ENCODE data around the gene SLC4A1. TPM values are rescaled to one million over a fixed set of nuclear protein-coding genes. Genes with fewer than 3 reads are reported as not detected.

The SLC4A1 gene
- total RNA-seq, 1 donor from 2014 or later, result not detected

DNA sequence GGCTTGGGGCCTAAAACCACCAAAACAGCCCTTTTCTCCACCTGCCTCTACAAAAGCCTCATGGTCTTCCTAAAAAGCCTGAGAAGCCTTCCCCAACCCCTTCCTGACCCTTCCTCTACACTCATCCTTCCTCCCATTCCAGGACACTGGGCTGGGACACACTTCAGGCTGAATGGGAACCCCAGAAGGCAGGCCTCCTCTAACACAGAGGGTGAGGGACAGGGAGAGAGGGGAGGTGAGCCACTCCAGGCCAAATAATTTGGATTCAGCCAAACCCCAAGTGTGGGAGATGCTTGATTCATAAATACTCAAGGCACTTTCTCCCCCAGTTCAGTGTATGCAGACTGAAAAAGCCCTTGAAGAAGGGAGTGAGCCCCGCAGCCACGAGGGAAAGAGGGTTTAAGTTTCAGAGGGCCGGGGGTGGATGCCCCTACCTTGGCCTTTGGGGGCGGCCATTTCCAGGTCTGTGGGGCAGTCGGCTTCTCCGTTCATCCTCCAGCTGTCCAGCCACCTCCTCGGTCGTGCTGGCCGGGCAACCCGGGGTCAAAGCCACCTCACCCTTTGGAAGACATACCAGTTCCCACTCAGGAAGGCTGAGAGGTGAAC lies 50.1 kb downstream of the SLC4A1 start:
- Mint-ChIP-seq H3K27me3 (ENCODE audit: unreplicated experiment) (peaks cover 29% of the 10 kb centered on the region), H3K4me1 (ENCODE audit: unreplicated experiment) (peaks cover 31% of the 10 kb centered on the region), H3K36me3 (ENCODE audit: low read depth, unreplicated experiment) (peaks cover 32% of the 10 kb centered on the region), H3K9me3 (ENCODE audit: unreplicated experiment) (no peaks in the 10 kb centered on the region), H3K27ac (ENCODE audit: unreplicated experiment) (no peak overlapping the region), H3K4me3 (ENCODE audit: unreplicated experiment) (peak overlapping the region; percentile 88)
- TF ChIP-seq CTCF (IDR thresholded peaks at IDR 0.05; ENCODE audit: unreplicated experiment), result no peak
- DNase-seq (ENCODE audit: low spot score), result no peak

- Mint-ChIP-seq H3K4me1 (ENCODE audit: unreplicated experiment) (peaks cover 23% of the 10 kb centered on the region), H3K4me3 (ENCODE audit: unreplicated experiment) (peak overlapping the region; percentile 79), H3K9me3 (ENCODE audit: unreplicated experiment) (no peaks in the 10 kb centered on the region), H3K27me3 (ENCODE audit: unreplicated experiment) (peaks cover 25% of the 10 kb centered on the region), H3K27ac (ENCODE audit: unreplicated experiment) (peak overlapping the region; percentile 44), H3K36me3 (ENCODE audit: low read depth, unreplicated experiment) (peaks cover 32% of the 10 kb centered on the region)
- no peak for DNase-seq (ENCODE audit: low spot score)
- TF ChIP-seq CTCF (IDR thresholded peaks at IDR 0.05; ENCODE audit: unreplicated experiment), result no peak
Observed at GRCh38 chr17:44216694-44217093, 51.2 kb downstream of the SLC4A1 start.

DNA sequence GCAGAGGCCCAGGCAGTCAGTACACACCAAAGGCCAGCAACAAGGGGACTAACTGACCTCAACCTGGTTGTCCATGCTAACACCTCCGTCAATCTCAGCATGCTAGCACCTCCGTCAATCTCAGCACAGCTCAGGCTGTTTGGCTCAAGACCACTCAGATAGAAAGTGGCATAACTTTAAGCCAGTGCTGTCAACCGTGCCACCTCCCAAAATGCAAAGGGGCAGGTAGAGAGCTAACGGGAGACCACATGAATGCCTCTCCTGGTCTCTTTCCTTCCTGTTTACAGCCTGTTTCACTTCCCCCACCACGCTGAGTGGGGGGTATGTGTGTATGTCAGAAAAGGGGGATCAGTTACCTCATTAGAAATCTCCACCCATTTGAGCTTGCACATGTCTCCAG lies 51.8 kb downstream of the SLC4A1 start:
- H3K27ac Mint-ChIP-seq (ENCODE audit: unreplicated experiment), result peak overlapping the region; percentile 13
- H3K4me1 Mint-ChIP-seq (ENCODE audit: unreplicated experiment), result peaks cover 18% of the 10 kb centered on the region
- peaks cover 29% of the 10 kb centered on the region for H3K27me3 Mint-ChIP-seq (ENCODE audit: unreplicated experiment)
- peak overlapping the region; percentile 79 for H3K4me3 Mint-ChIP-seq (ENCODE audit: unreplicated experiment)
- peaks cover 32% of the 10 kb centered on the region for H3K36me3 Mint-ChIP-seq (ENCODE audit: low read depth, unreplicated experiment)
- DNase-seq (ENCODE audit: low spot score), result no peak
- H3K9me3 Mint-ChIP-seq (ENCODE audit: unreplicated experiment), result no peaks in the 10 kb centered on the region
- no peak for TF ChIP-seq CTCF (IDR thresholded peaks at IDR 0.05; ENCODE audit: unreplicated experiment)

DNA sequence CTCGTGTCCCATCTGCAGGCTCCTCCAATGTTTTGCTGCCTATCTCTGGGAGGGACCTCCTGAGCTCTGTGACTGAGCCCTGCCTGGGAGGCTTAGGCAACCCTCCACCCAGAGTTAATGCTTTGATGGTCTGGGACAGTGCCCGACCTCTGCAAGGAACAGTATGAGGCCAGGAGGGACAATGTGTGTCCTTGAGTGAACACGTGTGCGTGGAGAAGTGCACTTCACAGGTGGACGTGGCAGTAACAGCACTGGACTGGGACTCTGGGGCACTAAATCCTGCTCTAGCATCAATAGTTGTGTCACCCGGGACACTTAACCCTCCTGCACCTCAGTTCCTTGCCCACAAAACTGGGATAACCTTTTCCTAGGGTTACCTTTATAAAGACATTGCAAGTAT lies 53.0 kb downstream of the SLC4A1 start:
- TF ChIP-seq CTCF (IDR thresholded peaks at IDR 0.05; ENCODE audit: unreplicated experiment), result no peak

DNA sequence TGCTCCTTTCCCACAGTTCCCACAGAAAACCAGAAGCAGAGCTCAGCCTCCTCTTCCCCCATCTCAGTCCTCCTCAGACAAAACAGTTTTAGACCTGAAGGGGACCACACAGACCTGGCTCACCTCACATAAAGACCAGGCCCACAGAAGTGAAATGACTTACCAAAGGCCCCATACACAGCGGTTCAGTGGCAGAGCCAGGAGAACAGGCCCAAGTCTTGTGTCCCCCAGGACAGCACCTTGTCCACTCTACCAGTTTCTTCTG lies 53.8 kb downstream of the SLC4A1 start:
- no peak for DNase-seq (ENCODE audit: low spot score)
- no peaks in the 10 kb centered on the region for H3K9me3 Mint-ChIP-seq (ENCODE audit: unreplicated experiment)
- peak overlapping the region; percentile 67 for H3K27ac Mint-ChIP-seq (ENCODE audit: unreplicated experiment)
- H3K27me3 Mint-ChIP-seq (ENCODE audit: unreplicated experiment), result peaks cover 31% of the 10 kb centered on the region
- peak overlapping the region; percentile 80 for H3K4me3 Mint-ChIP-seq (ENCODE audit: unreplicated experiment)
- H3K36me3 Mint-ChIP-seq (ENCODE audit: low read depth, unreplicated experiment), result peaks cover 37% of the 10 kb centered on the region
- TF ChIP-seq CTCF (IDR thresholded peaks at IDR 0.05; ENCODE audit: unreplicated experiment), result no peak
- H3K4me1 Mint-ChIP-seq (ENCODE audit: unreplicated experiment), result peaks cover 18% of the 10 kb centered on the region

More for the DNA sequence above, 53.0 kb downstream of the SLC4A1 start:
- peak overlapping the region; percentile 49 for H3K4me3 Mint-ChIP-seq (ENCODE audit: unreplicated experiment)
- no peak for DNase-seq (ENCODE audit: low spot score)
- no peaks in the 10 kb centered on the region for H3K9me3 Mint-ChIP-seq (ENCODE audit: unreplicated experiment)
- H3K27ac Mint-ChIP-seq (ENCODE audit: unreplicated experiment), result peak overlapping the region; percentile 30
- peaks cover 35% of the 10 kb centered on the region for H3K36me3 Mint-ChIP-seq (ENCODE audit: low read depth, unreplicated experiment)
- H3K4me1 Mint-ChIP-seq (ENCODE audit: unreplicated experiment), result peaks cover 18% of the 10 kb centered on the region
- peaks cover 31% of the 10 kb centered on the region for H3K27me3 Mint-ChIP-seq (ENCODE audit: unreplicated experiment)

Measured in endothelial cell (in vitro differentiated cells).